ENCODE results near the gene CRYBA1. TPM values are rescaled to one million over a fixed set of nuclear protein-coding genes. Genes with fewer than 3 reads are reported as not detected.
"Not testable (repeated sequence)": the region's sequence is repeated elsewhere in the genome, so short reads cannot be mapped to it uniquely, and the experiment has no call there.

Gene CRYBA1, protein sequence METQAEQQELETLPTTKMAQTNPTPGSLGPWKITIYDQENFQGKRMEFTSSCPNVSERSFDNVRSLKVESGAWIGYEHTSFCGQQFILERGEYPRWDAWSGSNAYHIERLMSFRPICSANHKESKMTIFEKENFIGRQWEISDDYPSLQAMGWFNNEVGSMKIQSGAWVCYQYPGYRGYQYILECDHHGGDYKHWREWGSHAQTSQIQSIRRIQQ
- total RNA-seq (ENCODE audit: unreplicated experiment), result 2.7 TPM
- long read RNA-seq, result 0 reads

DNA sequence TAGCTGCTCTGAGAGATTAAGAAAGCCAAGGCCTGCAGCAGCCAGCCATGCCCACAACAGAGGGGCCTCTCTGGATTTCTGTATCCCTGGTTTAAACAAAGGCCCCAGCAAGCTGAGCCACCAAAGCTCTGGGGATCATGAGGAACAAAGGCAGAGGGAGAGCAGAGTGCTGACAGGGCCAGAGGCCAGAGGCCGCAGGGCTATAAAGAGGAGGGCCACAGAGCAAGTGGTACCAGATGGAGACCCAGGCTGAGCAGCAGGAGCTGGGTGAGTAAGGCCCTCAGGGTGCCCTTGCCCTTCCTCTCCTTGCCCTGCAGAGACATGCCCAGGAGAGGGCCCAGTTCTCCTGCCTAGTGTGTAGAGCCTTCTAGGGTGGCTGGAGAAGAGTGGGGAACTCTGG is at the start of gene CRYBA1:
TSS of gene CRYBA1 (plus strand) at position 232 of the 400 bp plus-strand sequence. CDS start at position 237, 5 bp downstream.
- H3K4me3 Mint-ChIP-seq (ENCODE audit: unreplicated experiment), result peak within 1 kb of the TSS; percentile 72
- peak within 1 kb of the TSS; percentile 87 for H3K27ac Mint-ChIP-seq (ENCODE audit: unreplicated experiment)
- no peak for TF ChIP-seq CTCF (IDR thresholded peaks at IDR 0.05; ENCODE audit: partially characterized antibody, unreplicated experiment)
- peaks cover 4% of the 10 kb centered on the region for H3K9me3 Mint-ChIP-seq (ENCODE audit: unreplicated experiment)
- H3K4me1 Mint-ChIP-seq (ENCODE audit: low read depth, unreplicated experiment), result peaks cover 7% of the 10 kb centered on the region
- peaks cover 5% of the 10 kb centered on the region for H3K27me3 Mint-ChIP-seq (ENCODE audit: unreplicated experiment)
- no peaks in the 10 kb centered on the region for H3K36me3 Mint-ChIP-seq (ENCODE audit: unreplicated experiment)
- DNase-seq, result peak; percentile 45

GRCh38 chr17:29197516-29198272 is 49.0 kb upstream of the CRYBA1 start:
- TF ChIP-seq CTCF (IDR thresholded peaks at IDR 0.05; ENCODE audit: partially characterized antibody, unreplicated experiment), result no peak
- no peaks in the 10 kb centered on the region for H3K9me3 Mint-ChIP-seq (ENCODE audit: unreplicated experiment)

GRCh38 chr17:29204068-29204804 is 42.4 kb upstream of the CRYBA1 start:
- H3K4me1 Mint-ChIP-seq (ENCODE audit: low read depth, unreplicated experiment), result not testable (repeated sequence)

More at GRCh38 chr17:29197516-29198272, 49.0 kb upstream of the CRYBA1 start:
- Mint-ChIP-seq H3K27ac (ENCODE audit: unreplicated experiment) (no peak overlapping the region), H3K4me1 (ENCODE audit: low read depth, unreplicated experiment) (no peaks in the 10 kb centered on the region), H3K27me3 (ENCODE audit: unreplicated experiment) (no peaks in the 10 kb centered on the region), H3K4me3 (ENCODE audit: unreplicated experiment) (no peak overlapping the region), H3K36me3 (ENCODE audit: unreplicated experiment) (no peaks in the 10 kb centered on the region)
- no peak for DNase-seq

DNA sequence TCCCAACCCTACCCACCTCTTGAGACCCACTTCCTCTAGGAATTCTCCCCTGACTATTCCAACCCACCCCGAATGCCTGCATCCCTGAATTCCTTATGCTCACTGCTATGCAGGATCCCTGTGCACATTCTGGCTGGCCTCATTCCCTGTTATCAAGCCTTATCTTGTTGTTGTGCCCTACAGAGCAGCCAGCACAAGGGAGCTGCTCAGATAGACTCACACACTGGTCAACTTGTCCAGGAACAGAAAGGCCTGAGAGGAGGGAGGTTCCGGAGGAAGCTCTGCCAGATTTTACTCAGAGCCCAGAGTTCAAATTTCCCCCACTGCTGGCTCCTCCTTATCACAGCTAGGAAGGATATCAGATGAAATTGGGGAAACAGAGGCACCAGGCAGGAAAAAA is 41.6 kb upstream of the CRYBA1 start:
- no peak for DNase-seq
- Mint-ChIP-seq H3K36me3 (ENCODE audit: unreplicated experiment) (no peaks in the 10 kb centered on the region), H3K9me3 (ENCODE audit: unreplicated experiment) (no peaks in the 10 kb centered on the region), H3K4me3 (ENCODE audit: unreplicated experiment) (no peak overlapping the region), H3K27ac (ENCODE audit: unreplicated experiment) (no peak overlapping the region), H3K27me3 (ENCODE audit: unreplicated experiment) (no peaks in the 10 kb centered on the region), H3K4me1 (ENCODE audit: low read depth, unreplicated experiment) (no peaks in the 10 kb centered on the region)
- no peak for TF ChIP-seq CTCF (IDR thresholded peaks at IDR 0.05; ENCODE audit: partially characterized antibody, unreplicated experiment)

More at GRCh38 chr17:29204068-29204804, 42.4 kb upstream of the CRYBA1 start:
- not testable (repeated sequence) for H3K4me3 Mint-ChIP-seq (ENCODE audit: unreplicated experiment); DNase-seq; H3K27ac Mint-ChIP-seq (ENCODE audit: unreplicated experiment); H3K36me3 Mint-ChIP-seq (ENCODE audit: unreplicated experiment); H3K27me3 Mint-ChIP-seq (ENCODE audit: unreplicated experiment); H3K9me3 Mint-ChIP-seq (ENCODE audit: unreplicated experiment)

DNA sequence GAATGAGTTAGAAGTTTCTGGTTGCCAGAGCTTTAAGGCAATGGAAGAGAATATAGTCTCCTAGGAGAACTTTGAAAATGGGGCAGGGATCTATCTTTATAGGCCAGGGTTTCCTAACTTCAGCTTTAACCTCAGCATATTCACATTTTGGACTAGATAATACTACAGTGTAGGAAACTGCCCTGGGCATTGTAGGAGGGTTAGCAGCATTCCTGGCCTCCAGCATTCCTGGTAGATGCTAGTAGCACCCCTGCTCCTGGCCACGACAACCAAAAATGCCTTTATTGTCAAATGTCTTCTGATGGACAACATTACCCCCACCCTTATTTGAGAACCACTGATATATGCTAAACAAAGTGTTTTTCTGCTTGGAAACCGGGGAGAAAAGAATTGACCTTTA is 38.7 kb upstream of the CRYBA1 start:
- Mint-ChIP-seq H3K36me3 (ENCODE audit: unreplicated experiment) (no peaks in the 10 kb centered on the region), H3K4me3 (ENCODE audit: unreplicated experiment) (no peak overlapping the region), H3K9me3 (ENCODE audit: unreplicated experiment) (no peaks in the 10 kb centered on the region), H3K4me1 (ENCODE audit: low read depth, unreplicated experiment) (no peaks in the 10 kb centered on the region), H3K27ac (ENCODE audit: unreplicated experiment) (no peak overlapping the region), H3K27me3 (ENCODE audit: unreplicated experiment) (no peaks in the 10 kb centered on the region)
- no peak for TF ChIP-seq CTCF (IDR thresholded peaks at IDR 0.05; ENCODE audit: partially characterized antibody, unreplicated experiment)
- no peak for DNase-seq

Data from glutamatergic neuron (in vitro differentiated cells).